Astrocyte (in vitro differentiated cells and primary cell): ENCODE measurements around the gene MAGI1. TPM values are rescaled to one million over a fixed set of nuclear protein-coding genes. Genes with fewer than 3 reads are reported as not detected.

ENCODE experiments used
- DNase-seq: peaks from one replicate; pipeline ENCODE4 v3.0.0-alpha.2; 2010; ENCODE audit warnings: low read depth
- FAIRE-seq: peaks from 2 replicates; lab custom pipeline; 2011; peaks lifted over from hg19 to GRCh38; lab: Jason Lieb, UNC
- H2AFZ ChIP-seq: 2 replicates; pipeline ENCODE4 v1.6.0; 2012; ENCODE audit warnings: low read depth, low read length, inconsistent platforms
- H3K27ac ChIP-seq: 2 replicates; pipeline ENCODE4 v1.5.1; 2011; ENCODE audit warnings: low read depth, low read length, inconsistent platforms
- H3K27me3 ChIP-seq: 2 replicates; pipeline ENCODE4 v1.6.0; 2011; ENCODE audit warnings: low read length, inconsistent platforms; ENCODE audit not compliant: insufficient read depth
- H3K36me3 ChIP-seq: 2 replicates; pipeline ENCODE4 v1.5.1; 2011; ENCODE audit warnings: low read length, inconsistent platforms; ENCODE audit not compliant: insufficient read depth
- H3K4me1 ChIP-seq: 2 replicates; pipeline ENCODE4 v1.5.1; 2011; ENCODE audit warnings: low read length, inconsistent platforms; ENCODE audit not compliant: insufficient read depth
- H3K4me2 ChIP-seq: 2 replicates; pipeline ENCODE4 v1.6.0; 2012; ENCODE audit warnings: low read length, inconsistent platforms
- H3K4me3 ChIP-seq: 2 replicates; pipeline ENCODE4 v1.5.1; 2011; ENCODE audit warnings: low read depth, mild to moderate bottlenecking, low read length, inconsistent platforms; ENCODE audit not compliant: insufficient read depth
- H3K79me2 ChIP-seq: 2 replicates; pipeline ENCODE4 v1.6.0; 2012; ENCODE audit warnings: mild to moderate bottlenecking, low read length, inconsistent platforms; ENCODE audit not compliant: insufficient read depth
- H3K9ac ChIP-seq: 2 replicates; pipeline ENCODE4 v1.6.0; 2012; ENCODE audit warnings: mild to moderate bottlenecking, low read length, inconsistent platforms
- H3K9me3 ChIP-seq: 2 replicates; pipeline ENCODE4 v1.5.1; 2012; ENCODE audit warnings: low read depth, mild to moderate bottlenecking, low read length, inconsistent platforms; ENCODE audit not compliant: insufficient read depth
- H4K20me1 ChIP-seq: 2 replicates; pipeline ENCODE4 v1.6.0; 2012; ENCODE audit warnings: low read length, inconsistent platforms; ENCODE audit not compliant: insufficient read depth
- H3K27ac Mint-ChIP-seq: one replicate; pipeline ENCODE4 v1.8.0; 2021; ENCODE audit warnings: mild to moderate bottlenecking, mixed read lengths; ENCODE audit not compliant: unreplicated experiment
- H3K27me3 Mint-ChIP-seq: one replicate; pipeline ENCODE4 v1.8.0; 2021; ENCODE audit warnings: low read depth, mixed read lengths; ENCODE audit not compliant: unreplicated experiment
- H3K36me3 Mint-ChIP-seq: one replicate; pipeline ENCODE4 v1.8.0; 2021; ENCODE audit warnings: low read depth, mixed read lengths; ENCODE audit not compliant: unreplicated experiment
- H3K4me1 Mint-ChIP-seq: one replicate; pipeline ENCODE4 v1.8.0; 2021; ENCODE audit warnings: low read depth, mixed read lengths; ENCODE audit not compliant: unreplicated experiment
- H3K4me3 Mint-ChIP-seq: one replicate; pipeline ENCODE4 v1.8.0; 2021; ENCODE audit warnings: mild to moderate bottlenecking, moderate library complexity, mixed read lengths; ENCODE audit not compliant: unreplicated experiment
- H3K9me3 Mint-ChIP-seq: one replicate; pipeline ENCODE4 v1.8.0; 2021; ENCODE audit warnings: mild to moderate bottlenecking, mixed read lengths; ENCODE audit not compliant: unreplicated experiment
- CTCF ChIP-seq: IDR thresholded peaks from 2 replicates; pipeline ENCODE4 v1.5.1; 2011; ENCODE audit warnings: low read depth, mild to moderate bottlenecking, inconsistent platforms, low read length, moderate library complexity; ENCODE audit not compliant: insufficient read depth
- EZH2 ChIP-seq: IDR thresholded peaks from 2 replicates; pipeline ENCODE4 v1.6.1; 2012; ENCODE audit warnings: mild to moderate bottlenecking, low read length, inconsistent platforms; ENCODE audit not compliant: insufficient read depth
- total RNA-seq: library from RNA; stranded (reverse); gene quantifications from 2 replicates; pipeline ENCODE4 v1.2.1, GENCODE V29; 2021

Gene MAGI1
- total RNA-seq, 1 donor from 2014 or later: 31.8 TPM

GRCh38 chr3:65479990-65480389 lies 558.7 kb downstream of the MAGI1 start:
- H3K9ac ChIP-seq: no peak overlapping the region
- Mint-ChIP-seq H3K27ac (peak overlapping the region; percentile 22), H3K4me3 (no peak overlapping the region), H3K27me3 (no peaks in the 10 kb centered on the region), H3K9me3 (peaks cover 2% of the 10 kb centered on the region), H3K4me1 (peaks cover 13% of the 10 kb centered on the region), H3K36me3 (peaks cover 1% of the 10 kb centered on the region)
- peaks cover 3% of the 10 kb centered on the region for H3K36me3 ChIP-seq
- FAIRE-seq (no peak), DNase-seq (no peak)
- H3K4me3 ChIP-seq: no peak overlapping the region
- no peak overlapping the region for H3K4me2 ChIP-seq
- H2AFZ ChIP-seq: no peak overlapping the region
- no peaks in the 10 kb centered on the region for H3K9me3 ChIP-seq
- H3K27ac ChIP-seq: no peak overlapping the region
- TF ChIP-seq EZH2: no peak
- no peak for TF ChIP-seq CTCF
- no peaks in the 10 kb centered on the region for H3K4me1 ChIP-seq
- no peaks in the 10 kb centered on the region for H3K27me3 ChIP-seq
- H4K20me1 ChIP-seq: peaks cover 30% of the 10 kb centered on the region
- H3K79me2 ChIP-seq: peaks cover under 1% of the 10 kb centered on the region

- Mint-ChIP-seq H3K27me3 (no peaks in the 10 kb centered on the region), H3K4me3 (no peak overlapping the region), H3K4me1 (peaks cover 6% of the 10 kb centered on the region), H3K27ac (no peak overlapping the region), H3K36me3 (peaks cover 7% of the 10 kb centered on the region), H3K9me3 (no peaks in the 10 kb centered on the region)
- DNase-seq (no peak), FAIRE-seq (no peak)
- Histone ChIP-seq H3K9ac (no peak overlapping the region), H3K36me3 (peaks cover 3% of the 10 kb centered on the region), H3K27me3 (no peaks in the 10 kb centered on the region), H2AFZ (no peak overlapping the region), H3K4me3 (no peak overlapping the region), H3K4me1 (no peaks in the 10 kb centered on the region), H3K27ac (no peak overlapping the region), H4K20me1 (peaks cover 19% of the 10 kb centered on the region), H3K79me2 (no peaks in the 10 kb centered on the region), H3K9me3 (no peaks in the 10 kb centered on the region), H3K4me2 (no peak overlapping the region)
- TF ChIP-seq CTCF (no peak), EZH2 (no peak)
Observed at GRCh38 chr3:65478551-65479500, 559.9 kb downstream of the MAGI1 start.

GRCh38 chr3:65473736-65474135 lies 565.0 kb downstream of the MAGI1 start:
- H3K27me3 Mint-ChIP-seq: no peaks in the 10 kb centered on the region
- peaks cover 15% of the 10 kb centered on the region for H3K36me3 Mint-ChIP-seq
- H3K4me1 Mint-ChIP-seq: peaks cover 3% of the 10 kb centered on the region
- Histone ChIP-seq H3K9ac (no peak overlapping the region), H4K20me1 (no peaks in the 10 kb centered on the region), H3K27ac (no peak overlapping the region), H3K4me1 (no peaks in the 10 kb centered on the region), H3K36me3 (peaks cover 3% of the 10 kb centered on the region), H3K27me3 (no peaks in the 10 kb centered on the region), H3K79me2 (no peaks in the 10 kb centered on the region), H2AFZ (no peak overlapping the region), H3K4me3 (no peak overlapping the region), H3K4me2 (no peak overlapping the region), H3K9me3 (no peaks in the 10 kb centered on the region)
- no peak overlapping the region for H3K4me3 Mint-ChIP-seq
- peak overlapping the region; percentile 59 for H3K27ac Mint-ChIP-seq
- FAIRE-seq (peak; percentile 9), DNase-seq (peak; percentile 22)
- TF ChIP-seq CTCF: no peak
- H3K9me3 Mint-ChIP-seq: no peaks in the 10 kb centered on the region
